ENCODE measurements around the gene TMA7B. TPM values are rescaled to one million over a fixed set of nuclear protein-coding genes. Genes with fewer than 3 reads are reported as not detected.

TMA7B gene
- total RNA-seq, 1 experiment from 2014 or later = not detected

DNA sequence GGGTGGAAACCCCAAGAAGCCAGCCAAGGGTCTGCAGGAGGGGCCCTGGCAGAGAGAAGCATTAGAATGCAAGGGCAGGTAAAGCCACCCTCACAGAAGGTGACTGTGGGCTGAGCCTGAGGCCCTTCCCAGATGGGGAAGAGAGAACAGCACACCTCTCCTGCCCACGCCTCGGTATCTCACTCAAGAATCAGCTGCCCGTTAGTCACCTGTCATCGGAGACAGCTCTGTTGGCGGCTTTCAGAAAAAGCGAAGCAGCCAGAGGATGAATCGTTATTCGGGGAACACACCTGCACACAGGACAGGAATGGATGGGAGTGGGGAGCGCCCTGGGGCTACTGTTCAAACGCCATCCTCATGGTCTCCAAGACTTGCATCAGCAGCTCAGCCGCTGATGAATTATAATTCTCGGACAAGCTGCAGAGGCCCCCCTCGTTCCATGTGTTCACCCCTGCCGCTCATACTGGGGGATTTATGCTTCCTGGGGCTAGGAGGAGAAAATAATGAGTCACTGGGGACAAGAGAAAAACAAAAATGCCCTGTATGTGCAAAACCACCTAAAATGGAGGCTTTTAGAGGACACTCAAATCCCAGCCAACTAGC lies 21.6 kb upstream of the TMA7B start:
- H2AFZ ChIP-seq (ENCODE audit: low read length) = no peak overlapping the region
- TF ChIP-seq CTCF (conservative IDR thresholded peaks at IDR 0.05; ENCODE audit: low read depth, low read length) (no peak), EZH2phosphoT487 (IDR thresholded peaks at IDR 0.05; ENCODE audit: borderline replicate concordance, low read length) (no peak), EZH2 (IDR thresholded peaks at IDR 0.05; ENCODE audit: low read length, unreplicated experiment) (no peak)
- no peak for ATAC-seq
- H3K9me2 ChIP-seq (replicated peaks; ENCODE audit: low read length) = no peaks in the 10 kb centered on the region
- no peaks in the 10 kb centered on the region for H3F3A ChIP-seq (ENCODE audit: low read length, unreplicated experiment)
- ChIA-PET CTCF (no interaction called here), POLR2A (ENCODE audit: unreplicated experiment) (no interaction called here)
- intact Hi-C loops (cut with micrococcal nuclease) = no loop called here
- H4K20me1 ChIP-seq (ENCODE audit: low read length) = no peaks in the 10 kb centered on the region
- BruUV-seq (replicated peaks) = no TSS peak
- no peaks in the 10 kb centered on the region for H3K79me2 ChIP-seq (ENCODE audit: low read length)
- H3K9ac ChIP-seq (ENCODE audit: low read length) = no peak overlapping the region
- no peak for DNase-seq
- H3K4me2 ChIP-seq (ENCODE audit: low read length) = no peak overlapping the region
- H3K4me1 ChIP-seq (ENCODE audit: insufficient read depth, low read length) = no peaks in the 10 kb centered on the region
- peaks cover 49% of the 10 kb centered on the region for H3K27me3 ChIP-seq (ENCODE audit: low read length)
- H3K27ac ChIP-seq (ENCODE audit: low read length) = no peak overlapping the region
- H3K36me3 ChIP-seq (ENCODE audit: low read depth, low read length) = no peaks in the 10 kb centered on the region
- H3K4me3 ChIP-seq (ENCODE audit: low read length) = no peak overlapping the region
- H3K9me3 ChIP-seq (ENCODE audit: low read length) = no peaks in the 10 kb centered on the region

- no peaks in the 10 kb centered on the region for H3K4me1 ChIP-seq (ENCODE audit: insufficient read depth, low read length)
- no peaks in the 10 kb centered on the region for H3K36me3 ChIP-seq (ENCODE audit: low read depth, low read length)
- TF ChIP-seq EZH2 (IDR thresholded peaks at IDR 0.05; ENCODE audit: low read length, unreplicated experiment) = no peak
- no peak for TF ChIP-seq EZH2phosphoT487 (IDR thresholded peaks at IDR 0.05; ENCODE audit: borderline replicate concordance, low read length)
- no peak for TF ChIP-seq CTCF (conservative IDR thresholded peaks at IDR 0.05; ENCODE audit: low read depth, low read length)
- no peak overlapping the region for H3K4me2 ChIP-seq (ENCODE audit: low read length)
- H2AFZ ChIP-seq (ENCODE audit: low read length) = no peak overlapping the region
- peaks cover 38% of the 10 kb centered on the region for H3K27me3 ChIP-seq (ENCODE audit: low read length)
- H3K4me3 ChIP-seq (ENCODE audit: low read length) = no peak overlapping the region
- no peak for DNase-seq
- no TSS peak for BruUV-seq (replicated peaks)
- H3K9ac ChIP-seq (ENCODE audit: low read length) = no peak overlapping the region
- H4K20me1 ChIP-seq (ENCODE audit: low read length) = no peaks in the 10 kb centered on the region
- CTCF ChIA-PET = no interaction called here
- POLR2A ChIA-PET (ENCODE audit: unreplicated experiment) = no interaction called here
- H3K79me2 ChIP-seq (ENCODE audit: low read length) = no peaks in the 10 kb centered on the region
- ATAC-seq = no peak
- no peaks in the 10 kb centered on the region for H3K9me3 ChIP-seq (ENCODE audit: low read length)
- no peak overlapping the region for H3K27ac ChIP-seq (ENCODE audit: low read length)
- intact Hi-C loops (cut with micrococcal nuclease) = no loop called here
- H3F3A ChIP-seq (ENCODE audit: low read length, unreplicated experiment) = no peaks in the 10 kb centered on the region
- H3K9me2 ChIP-seq (replicated peaks; ENCODE audit: low read length) = no peaks in the 10 kb centered on the region
These were observed 20.4 kb upstream of the TMA7B start for GRCh38 chr22:39939830-39940229.

DNA sequence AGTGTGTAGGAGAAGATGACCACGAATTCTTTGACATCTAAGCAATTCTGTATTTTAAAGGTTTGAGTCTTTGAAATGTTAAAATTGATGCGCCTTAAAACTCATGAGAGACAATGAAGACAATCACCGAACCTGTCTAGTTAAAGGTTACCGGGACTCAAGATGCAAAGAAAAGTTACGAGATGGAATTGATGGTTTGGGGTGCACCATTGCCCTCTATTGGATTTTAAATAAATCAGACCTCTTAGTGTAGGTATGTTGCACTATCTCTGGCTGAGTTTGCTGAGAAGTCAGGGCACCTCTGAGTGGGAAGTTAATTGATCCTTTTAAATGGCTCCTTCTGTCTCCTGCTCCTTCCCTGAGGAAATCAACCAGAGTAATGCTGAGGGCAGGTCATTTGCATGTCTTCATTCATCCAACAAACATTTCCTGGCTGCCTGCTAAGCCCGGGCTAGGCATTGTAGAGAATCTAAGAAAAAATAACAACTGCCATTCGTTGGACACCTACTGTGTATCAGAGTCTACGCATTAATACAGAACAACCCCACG lies 19.4 kb upstream of the TMA7B start:
- H3K9me3 ChIP-seq (ENCODE audit: low read length) = no peaks in the 10 kb centered on the region

More for the DNA sequence above, 19.4 kb upstream of the TMA7B start:
- DNase-seq = no peak
- Histone ChIP-seq H3K4me1 (ENCODE audit: insufficient read depth, low read length) (no peaks in the 10 kb centered on the region), H3F3A (ENCODE audit: low read length, unreplicated experiment) (no peaks in the 10 kb centered on the region), H3K27me3 (ENCODE audit: low read length) (peaks cover 28% of the 10 kb centered on the region), H3K9ac (ENCODE audit: low read length) (no peak overlapping the region), H2AFZ (ENCODE audit: low read length) (no peak overlapping the region), H3K27ac (ENCODE audit: low read length) (no peak overlapping the region), H3K4me2 (ENCODE audit: low read length) (no peak overlapping the region), H4K20me1 (ENCODE audit: low read length) (no peaks in the 10 kb centered on the region), H3K4me3 (ENCODE audit: low read length) (no peak overlapping the region), H3K36me3 (ENCODE audit: low read depth, low read length) (no peaks in the 10 kb centered on the region), H3K79me2 (ENCODE audit: low read length) (no peaks in the 10 kb centered on the region), H3K9me2 (replicated peaks; ENCODE audit: low read length) (no peaks in the 10 kb centered on the region)
- BruUV-seq (replicated peaks) = no TSS peak
- POLR2A ChIA-PET (ENCODE audit: unreplicated experiment) = no interaction called here
- TF ChIP-seq EZH2phosphoT487 (IDR thresholded peaks at IDR 0.05; ENCODE audit: borderline replicate concordance, low read length) = no peak
- no peak for TF ChIP-seq EZH2 (IDR thresholded peaks at IDR 0.05; ENCODE audit: low read length, unreplicated experiment)
- no peak for ATAC-seq
- CTCF ChIA-PET = no interaction called here
- intact Hi-C loops (cut with micrococcal nuclease) = no loop called here
